Measurements from ENCODE around the gene ZNF606.

The ZNF606 gene

GRCh38 chr19:58002384-58003173, at the start of gene ZNF606:
Gene ZNF606, minus strand, starts transcription at chr19:58002820. Its CDS starts 1,501 bp downstream, at chr19:58001319.
- peak; percentile 93 for DNase-seq (ENCODE audit: low spot score)

GRCh38 chr19:58052256-58052655, 49.6 kb upstream of the ZNF606 start:
- DNase-seq (ENCODE audit: low spot score), result no peak

GRCh38 chr19:58047672-58048071, 45.1 kb upstream of the ZNF606 start:
- DNase-seq (ENCODE audit: low spot score), result no peak

- no peak for DNase-seq (ENCODE audit: low spot score)
Observed at GRCh38 chr19:58046856-58047255, 44.2 kb upstream of the ZNF606 start.

- no peak for DNase-seq (ENCODE audit: low spot score)
Observed at GRCh38 chr19:58045411-58046050, 42.9 kb upstream of the ZNF606 start.

GRCh38 chr19:58044886-58045285, 42.3 kb upstream of the ZNF606 start:
- no peak for DNase-seq (ENCODE audit: low spot score)

GRCh38 chr19:58044391-58044790, 41.8 kb upstream of the ZNF606 start:
- DNase-seq (ENCODE audit: low spot score), result no peak

GRCh38 chr19:58042495-58043340, 40.1 kb upstream of the ZNF606 start:
- no peak for DNase-seq (ENCODE audit: low spot score)

- no peak for DNase-seq (ENCODE audit: low spot score)
Observed at GRCh38 chr19:58040751-58041525, 38.3 kb upstream of the ZNF606 start.

- DNase-seq (ENCODE audit: low spot score), result no peak
Observed at GRCh38 chr19:58038688-58039204, 36.1 kb upstream of the ZNF606 start.

GRCh38 chr19:58037927-58038687, 35.5 kb upstream of the ZNF606 start:
- DNase-seq (ENCODE audit: low spot score), result no peak

GRCh38 chr19:58035863-58036262, 33.2 kb upstream of the ZNF606 start:
- DNase-seq (ENCODE audit: low spot score), result no peak

- no peak for DNase-seq (ENCODE audit: low spot score)
Observed at GRCh38 chr19:58034477-58034793, 31.8 kb upstream of the ZNF606 start.

GRCh38 chr19:58033741-58034476, 31.3 kb upstream of the ZNF606 start, which contains the start of gene ZSCAN1:
Gene ZSCAN1, plus strand, starts transcription at chr19:58034025. Its CDS starts 3,812 bp downstream, at chr19:58037837.
- peak; percentile 80 for DNase-seq (ENCODE audit: low spot score)

GRCh38 chr19:58024661-58025060, 22.0 kb upstream of the ZNF606 start:
- no peak for DNase-seq (ENCODE audit: low spot score)

GRCh38 chr19:58022283-58022660, 19.7 kb upstream of the ZNF606 start:
- DNase-seq (ENCODE audit: low spot score), result no peak

- DNase-seq (ENCODE audit: low spot score), result peak; percentile 68
Observed at GRCh38 chr19:58021541-58022282, 19.1 kb upstream of the ZNF606 start.

GRCh38 chr19:58020129-58020528, 17.5 kb upstream of the ZNF606 start:
- no peak for DNase-seq (ENCODE audit: low spot score)

GRCh38 chr19:58014141-58014540, 11.5 kb upstream of the ZNF606 start:
- DNase-seq (ENCODE audit: low spot score), result no peak

GRCh38 chr19:58010507-58010906, 7.9 kb upstream of the ZNF606 start:
- no peak for DNase-seq (ENCODE audit: low spot score)
